ENCODE data around the gene UGT1A6.

DNA sequence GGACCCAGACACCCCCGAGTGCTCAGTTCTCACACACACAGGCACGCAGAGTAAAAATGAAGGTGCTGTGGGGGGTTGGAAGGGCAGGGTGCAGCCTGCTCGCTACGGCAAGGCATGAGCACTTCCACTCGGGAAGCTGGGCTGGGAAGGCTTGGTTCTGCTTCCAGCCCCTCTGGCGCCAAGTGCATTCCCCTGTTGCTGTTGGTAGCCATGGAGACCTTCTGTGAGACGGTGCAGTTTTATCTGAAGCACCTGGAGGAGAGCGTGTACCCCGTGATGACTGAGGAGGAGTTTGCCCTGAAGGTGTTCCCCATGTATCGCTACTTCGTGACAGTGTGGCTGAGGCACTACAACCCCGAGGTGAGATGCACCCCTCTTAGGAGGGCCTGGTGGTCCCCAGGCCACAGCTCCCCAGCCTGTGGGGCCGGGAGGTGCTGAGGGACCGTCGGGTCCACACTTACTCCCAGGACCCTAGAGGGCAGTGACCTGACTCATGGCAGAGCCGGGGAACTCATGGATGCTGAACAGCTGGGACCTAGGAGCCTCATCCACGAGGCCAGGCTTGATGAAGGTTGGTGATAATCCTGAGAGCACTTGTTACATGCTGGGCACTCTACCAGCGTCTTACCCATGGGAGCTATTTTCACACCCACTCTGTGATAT is 100.9 kb downstream of the UGT1A6 start:
- TF ChIP-seq, protein P1, sequence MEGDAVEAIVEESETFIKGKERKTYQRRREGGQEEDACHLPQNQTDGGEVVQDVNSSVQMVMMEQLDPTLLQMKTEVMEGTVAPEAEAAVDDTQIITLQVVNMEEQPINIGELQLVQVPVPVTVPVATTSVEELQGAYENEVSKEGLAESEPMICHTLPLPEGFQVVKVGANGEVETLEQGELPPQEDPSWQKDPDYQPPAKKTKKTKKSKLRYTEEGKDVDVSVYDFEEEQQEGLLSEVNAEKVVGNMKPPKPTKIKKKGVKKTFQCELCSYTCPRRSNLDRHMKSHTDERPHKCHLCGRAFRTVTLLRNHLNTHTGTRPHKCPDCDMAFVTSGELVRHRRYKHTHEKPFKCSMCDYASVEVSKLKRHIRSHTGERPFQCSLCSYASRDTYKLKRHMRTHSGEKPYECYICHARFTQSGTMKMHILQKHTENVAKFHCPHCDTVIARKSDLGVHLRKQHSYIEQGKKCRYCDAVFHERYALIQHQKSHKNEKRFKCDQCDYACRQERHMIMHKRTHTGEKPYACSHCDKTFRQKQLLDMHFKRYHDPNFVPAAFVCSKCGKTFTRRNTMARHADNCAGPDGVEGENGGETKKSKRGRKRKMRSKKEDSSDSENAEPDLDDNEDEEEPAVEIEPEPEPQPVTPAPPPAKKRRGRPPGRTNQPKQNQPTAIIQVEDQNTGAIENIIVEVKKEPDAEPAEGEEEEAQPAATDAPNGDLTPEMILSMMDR (IDR thresholded peaks at IDR 0.05), result no peak
- TF ChIP-seq POLR2A (IDR thresholded peaks at IDR 0.05) (no peak), POLR2AphosphoS5 (IDR thresholded peaks at IDR 0.05) (no peak)

Data from breast epithelium (tissue), 3 donors.